GM12873 (cell line): ENCODE results near the gene PLXDC1.

Experiments
- TF ChIP-seq, protein P1 (sequence below): IDR thresholded peaks from 2 replicates; pipeline ENCODE4 v1.5.1; 2012; ENCODE audit warnings: low read depth, mild to moderate bottlenecking, moderate library complexity, low read length, control low read depth; ENCODE audit not compliant: insufficient read depth; ENCODE audit errors: missing control alignments

Gene PLXDC1

GRCh38 chr17:39196808-39197291 is 45.4 kb upstream of the PLXDC1 start:
- TF ChIP-seq, protein P1, sequence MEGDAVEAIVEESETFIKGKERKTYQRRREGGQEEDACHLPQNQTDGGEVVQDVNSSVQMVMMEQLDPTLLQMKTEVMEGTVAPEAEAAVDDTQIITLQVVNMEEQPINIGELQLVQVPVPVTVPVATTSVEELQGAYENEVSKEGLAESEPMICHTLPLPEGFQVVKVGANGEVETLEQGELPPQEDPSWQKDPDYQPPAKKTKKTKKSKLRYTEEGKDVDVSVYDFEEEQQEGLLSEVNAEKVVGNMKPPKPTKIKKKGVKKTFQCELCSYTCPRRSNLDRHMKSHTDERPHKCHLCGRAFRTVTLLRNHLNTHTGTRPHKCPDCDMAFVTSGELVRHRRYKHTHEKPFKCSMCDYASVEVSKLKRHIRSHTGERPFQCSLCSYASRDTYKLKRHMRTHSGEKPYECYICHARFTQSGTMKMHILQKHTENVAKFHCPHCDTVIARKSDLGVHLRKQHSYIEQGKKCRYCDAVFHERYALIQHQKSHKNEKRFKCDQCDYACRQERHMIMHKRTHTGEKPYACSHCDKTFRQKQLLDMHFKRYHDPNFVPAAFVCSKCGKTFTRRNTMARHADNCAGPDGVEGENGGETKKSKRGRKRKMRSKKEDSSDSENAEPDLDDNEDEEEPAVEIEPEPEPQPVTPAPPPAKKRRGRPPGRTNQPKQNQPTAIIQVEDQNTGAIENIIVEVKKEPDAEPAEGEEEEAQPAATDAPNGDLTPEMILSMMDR, result no peak

DNA sequence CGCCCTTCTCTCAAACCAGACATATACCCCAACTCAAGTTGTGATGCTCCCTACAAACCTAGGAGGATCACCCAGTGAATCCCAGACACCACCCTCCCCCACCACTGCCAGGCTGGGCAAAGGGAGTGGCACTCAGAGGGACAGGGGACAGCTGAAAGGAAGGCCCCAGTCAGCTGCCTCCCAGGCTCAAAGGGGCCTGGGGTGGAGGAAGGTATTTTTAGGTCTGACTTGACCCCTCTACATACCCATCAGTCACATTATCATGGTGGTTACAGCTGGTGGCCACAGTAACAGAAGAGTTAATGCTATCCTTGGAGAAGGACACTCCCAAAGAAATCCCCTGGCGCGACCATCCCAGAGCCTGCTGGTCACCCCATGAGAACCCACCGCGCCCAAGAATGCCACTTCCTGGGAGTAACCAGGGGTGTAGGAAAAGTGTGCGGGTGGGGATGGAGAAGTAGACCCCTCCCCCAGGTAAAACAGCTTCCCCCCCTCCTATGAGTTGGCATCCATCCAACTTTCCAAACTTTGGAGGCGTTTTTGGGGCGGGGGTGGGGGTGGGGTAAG is 44.9 kb upstream of the PLXDC1 start:
- TF ChIP-seq, protein P1, result no peak

- TF ChIP-seq, protein P1, result no peak
Observed at GRCh38 chr17:39195568-39196160, 44.2 kb upstream of the PLXDC1 start.

- TF ChIP-seq, protein P1, result no peak
Observed at GRCh38 chr17:39194985-39195524, 43.6 kb upstream of the PLXDC1 start.

DNA sequence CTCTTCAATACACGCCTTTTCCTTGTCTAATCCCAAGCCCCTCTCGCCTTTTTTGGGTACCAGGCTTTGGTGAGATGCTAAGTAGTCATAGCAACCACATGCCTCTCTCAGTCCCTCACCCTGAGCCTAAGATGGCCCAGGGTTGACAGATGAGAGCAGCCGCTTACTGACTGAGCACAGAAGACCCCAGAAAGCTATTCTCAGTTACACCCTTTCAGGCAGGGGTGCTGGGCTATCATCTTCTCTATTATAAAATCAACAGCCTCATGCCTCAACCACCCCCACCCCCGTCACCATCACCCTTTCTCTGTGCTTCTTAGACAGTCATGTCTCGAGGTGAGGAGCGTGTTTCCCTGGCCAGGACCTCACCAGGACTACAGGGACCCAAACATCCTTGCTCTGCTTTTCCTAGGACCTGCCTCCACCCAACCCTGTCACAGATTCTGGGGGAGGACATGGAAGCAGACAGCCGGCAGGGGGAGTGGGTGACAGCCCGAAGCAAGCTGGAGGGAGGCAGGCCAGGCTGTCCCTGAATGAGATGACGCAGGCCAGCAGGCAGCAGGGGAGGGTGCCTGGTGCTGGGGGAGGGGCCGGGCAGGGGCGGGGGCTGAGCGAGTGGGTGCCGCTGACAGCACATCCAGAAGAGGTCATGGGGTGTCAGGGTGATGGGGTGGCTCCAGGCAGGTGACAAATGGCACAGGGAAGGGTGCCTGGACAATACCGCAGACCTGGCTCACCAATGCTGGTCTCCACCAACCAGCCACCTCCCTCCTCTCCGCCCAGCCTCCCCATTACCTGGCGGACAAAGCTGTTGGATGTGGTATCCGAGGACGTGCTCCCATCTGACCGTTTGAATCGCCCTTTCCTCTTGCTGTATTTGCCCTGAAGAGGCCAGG is 42.9 kb upstream of the PLXDC1 start:
- TF ChIP-seq, protein P1, result peak; percentile 18

DNA sequence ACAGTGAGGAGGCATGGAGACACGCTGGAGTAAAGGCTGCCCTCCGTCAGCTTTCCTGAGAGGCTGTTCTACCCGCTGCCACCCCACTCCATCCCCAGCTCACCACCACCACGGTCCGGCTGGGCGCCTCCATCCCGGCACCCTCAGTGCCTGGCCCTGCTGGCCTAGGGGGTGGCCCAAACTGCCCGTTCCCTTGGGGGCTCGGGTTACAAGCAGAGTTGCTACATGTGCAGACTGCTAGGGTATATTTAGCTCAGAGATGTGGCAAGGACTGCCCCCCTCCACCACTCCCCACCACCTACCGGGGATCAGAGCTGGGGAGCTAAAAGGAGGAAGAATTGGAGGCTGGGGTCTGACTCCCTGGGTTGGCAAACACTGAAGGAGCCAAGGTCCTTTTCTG is 41.9 kb upstream of the PLXDC1 start:
- TF ChIP-seq, protein P1, result no peak

DNA sequence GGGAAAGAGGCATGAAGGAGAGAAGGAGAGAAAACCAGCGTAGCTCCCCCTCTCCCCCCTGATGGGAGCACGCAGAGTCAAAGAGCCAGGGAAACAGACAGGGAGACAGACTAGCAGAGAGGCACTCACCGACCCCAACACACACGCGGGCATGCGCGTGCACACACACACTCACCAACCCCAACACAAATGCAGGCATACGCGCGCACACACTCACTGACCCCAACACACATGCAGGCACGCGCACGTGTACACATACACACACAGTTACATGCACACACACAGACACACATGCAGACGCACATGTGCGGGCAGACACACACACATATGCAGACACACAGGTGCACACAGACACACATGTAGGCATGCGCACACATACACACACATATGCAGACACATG is 41.5 kb upstream of the PLXDC1 start:
- TF ChIP-seq, protein P1, result no peak
